ENCODE data around the gene ANO6. TPM values are rescaled to one million over a fixed set of nuclear protein-coding genes. Genes with fewer than 3 reads are reported as not detected.
A peak's percentile ranks its signal among the peaks of the same experiment; 100 is the strongest.

The ANO6 gene
- total RNA-seq, 2 donors from 2014 or later = 32.2 to 69.5 TPM

DNA sequence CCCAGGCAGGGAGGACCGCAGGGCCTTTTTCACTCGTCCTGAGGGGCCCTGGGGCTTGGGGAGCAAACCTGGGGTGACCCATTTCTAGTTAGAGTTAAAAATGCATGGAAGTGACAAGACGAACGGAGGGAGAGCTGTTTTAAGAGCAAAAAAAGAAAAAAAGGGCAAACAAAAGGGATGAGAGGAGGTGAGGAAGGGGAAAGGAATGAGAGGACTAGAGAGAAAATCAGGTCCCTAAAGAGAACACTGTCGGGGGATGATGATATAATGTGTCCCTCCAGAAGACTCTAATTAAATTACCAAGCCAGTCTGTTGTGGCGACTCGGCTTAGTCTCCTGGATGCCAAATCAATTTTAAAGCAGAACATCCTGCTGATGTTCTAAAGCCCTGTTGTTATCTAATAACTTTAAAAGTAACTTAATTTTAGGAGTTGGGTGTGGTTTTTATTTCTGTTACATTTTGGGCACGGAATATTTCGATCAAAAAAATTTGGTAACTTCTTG lies 1.1 kb downstream of the ANO6 start:
- Mint-ChIP-seq H3K4me3 (peak overlapping the region; percentile 100), H3K27ac (peak overlapping the region; percentile 97), H3K27me3 (no peaks in the 10 kb centered on the region), H3K36me3 (ENCODE audit: low read depth) (peaks cover 8% of the 10 kb centered on the region), H3K4me1 (peaks cover 45% of the 10 kb centered on the region)
- DNase-seq = no peak
- ATAC-seq = no peak
- H3K9me3 ChIP-seq (ENCODE audit: control insufficient read depth, low read length, poor library complexity, severe bottlenecking) = no peaks in the 10 kb centered on the region

DNA sequence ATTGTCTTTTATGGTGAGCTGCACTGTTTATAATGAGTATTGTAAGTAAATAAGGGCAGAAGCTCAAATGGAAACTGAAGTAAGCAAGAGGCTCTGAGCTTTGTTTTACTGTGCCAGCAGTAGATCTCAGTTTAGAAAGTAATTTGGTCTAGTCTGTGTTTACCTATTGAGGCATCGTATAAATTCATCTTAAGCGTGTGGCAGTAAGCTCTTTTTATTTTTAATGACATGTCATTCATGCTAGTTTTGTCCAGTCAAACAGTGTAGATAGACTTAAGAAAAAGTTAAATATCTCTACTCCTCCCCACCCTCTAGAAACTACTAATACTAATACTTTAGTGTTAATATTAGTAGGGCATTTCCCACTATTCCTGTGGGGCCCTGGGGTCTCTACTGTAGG lies 2.0 kb downstream of the ANO6 start:
- Mint-ChIP-seq H3K36me3 (ENCODE audit: low read depth) (peaks cover 8% of the 10 kb centered on the region), H3K27ac (peak overlapping the region; percentile 97), H3K4me1 (peaks cover 43% of the 10 kb centered on the region), H3K4me3 (peak overlapping the region; percentile 100), H3K27me3 (no peaks in the 10 kb centered on the region)
- ATAC-seq = no peak
- DNase-seq = no peak
- no peaks in the 10 kb centered on the region for H3K9me3 ChIP-seq (ENCODE audit: control insufficient read depth, low read length, poor library complexity, severe bottlenecking)

DNA sequence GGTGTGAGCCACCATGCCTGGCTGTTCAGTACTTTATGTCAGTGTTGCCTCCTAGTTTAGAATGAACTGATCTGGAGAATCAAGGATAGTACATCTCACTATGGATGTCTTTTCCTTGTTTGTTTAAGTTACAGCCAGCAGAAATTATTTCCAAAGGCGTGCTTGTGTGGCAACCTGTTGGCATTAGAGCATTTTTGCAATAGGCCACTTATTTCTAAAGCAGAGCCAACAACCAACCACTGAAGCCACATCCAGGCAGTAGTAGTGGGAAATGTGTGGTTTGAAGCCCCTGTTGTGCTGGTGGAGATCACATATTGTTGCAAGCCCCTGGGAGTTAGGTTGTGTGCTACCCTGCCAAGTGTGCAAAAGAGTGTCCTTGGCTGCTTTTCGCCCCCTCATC lies 3.7 kb downstream of the ANO6 start:
- no peak overlapping the region for H3K4me3 Mint-ChIP-seq
- peaks cover 48% of the 10 kb centered on the region for H3K4me1 Mint-ChIP-seq
- no peaks in the 10 kb centered on the region for H3K27me3 Mint-ChIP-seq
- no peaks in the 10 kb centered on the region for H3K9me3 ChIP-seq (ENCODE audit: control insufficient read depth, low read length, poor library complexity, severe bottlenecking)
- peaks cover 8% of the 10 kb centered on the region for H3K36me3 Mint-ChIP-seq (ENCODE audit: low read depth)
- no peak for ATAC-seq
- no peak overlapping the region for H3K27ac Mint-ChIP-seq
- DNase-seq = no peak

DNA sequence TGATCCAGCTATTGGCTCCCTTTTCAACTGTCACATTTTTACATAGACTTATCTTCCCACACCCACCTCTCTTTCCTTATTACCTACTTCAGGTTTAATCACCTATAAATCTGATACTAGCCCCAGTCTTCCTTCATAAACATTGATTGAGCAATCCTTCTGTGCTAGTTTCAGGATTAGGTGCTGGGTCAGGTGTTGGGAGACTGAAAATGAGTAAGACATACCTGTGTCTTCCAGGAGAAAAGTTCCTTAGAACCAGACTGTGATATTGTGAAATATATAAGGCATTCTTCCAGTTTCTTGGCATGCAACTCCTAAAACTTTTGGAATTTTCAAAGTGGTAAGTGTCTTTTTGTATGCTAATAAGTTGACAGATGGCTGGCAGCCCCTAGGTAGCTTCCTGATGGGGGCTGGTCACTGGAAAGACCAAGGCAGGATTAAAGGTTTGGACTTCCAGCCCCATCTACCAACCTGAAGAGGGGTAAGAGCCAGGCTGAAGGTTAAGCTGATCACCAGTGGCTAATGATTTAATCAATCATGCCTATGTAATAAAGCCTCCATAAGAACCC lies 4.6 kb downstream of the ANO6 start:
- peaks cover 7% of the 10 kb centered on the region for H3K36me3 Mint-ChIP-seq (ENCODE audit: low read depth)
- ATAC-seq (no peak), DNase-seq (no peak)
- no peak overlapping the region for H3K4me3 Mint-ChIP-seq
- no peak overlapping the region for H3K27ac Mint-ChIP-seq
- no peaks in the 10 kb centered on the region for H3K27me3 Mint-ChIP-seq
- H3K4me1 Mint-ChIP-seq = peaks cover 45% of the 10 kb centered on the region
- no peaks in the 10 kb centered on the region for H3K9me3 ChIP-seq (ENCODE audit: control insufficient read depth, low read length, poor library complexity, severe bottlenecking)

DNA sequence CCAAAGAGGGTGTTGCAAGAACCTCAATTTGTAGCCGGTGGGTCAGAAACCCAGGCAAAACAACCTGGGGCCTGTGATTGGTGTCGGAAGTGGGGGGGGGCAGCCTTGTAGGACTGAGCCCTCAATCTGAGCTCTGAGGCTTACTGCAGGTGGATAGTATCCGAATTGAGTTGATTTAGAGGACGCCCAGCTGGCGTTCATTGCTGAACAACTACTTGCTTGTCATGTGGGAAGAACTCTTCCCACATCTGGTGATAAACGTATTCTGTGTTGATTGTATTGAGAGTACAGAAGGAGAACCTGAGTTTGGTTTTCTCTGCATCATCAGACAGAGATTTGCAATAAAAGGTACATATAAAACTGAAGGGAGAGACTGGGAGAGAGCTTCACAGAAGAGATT lies 5.1 kb downstream of the ANO6 start:
- Mint-ChIP-seq H3K27me3 (no peaks in the 10 kb centered on the region), H3K4me1 (peaks cover 40% of the 10 kb centered on the region), H3K4me3 (no peak overlapping the region), H3K36me3 (ENCODE audit: low read depth) (peaks cover 3% of the 10 kb centered on the region), H3K27ac (no peak overlapping the region)
- DNase-seq (no peak), ATAC-seq (no peak)
- no peaks in the 10 kb centered on the region for H3K9me3 ChIP-seq (ENCODE audit: control insufficient read depth, low read length, poor library complexity, severe bottlenecking)

DNA sequence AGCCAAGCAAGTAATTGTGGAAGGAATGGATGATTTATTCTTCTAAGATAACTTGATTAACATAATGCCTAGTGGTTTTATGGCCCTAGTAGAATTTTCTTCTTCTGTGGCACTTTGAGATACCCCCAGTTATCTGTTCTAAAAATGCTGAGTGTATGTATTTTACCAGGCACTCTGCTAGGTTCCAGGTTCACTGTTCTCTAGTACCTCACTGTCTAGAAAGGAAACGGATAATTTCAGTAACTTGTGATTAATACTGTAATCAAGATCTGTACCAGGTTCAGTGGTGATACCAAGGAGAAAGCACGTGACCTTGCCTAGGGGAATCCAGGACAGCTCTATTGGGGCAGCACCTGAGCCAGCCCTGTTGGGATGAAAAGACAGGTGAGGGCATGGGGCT lies 8.0 kb downstream of the ANO6 start:
- peak overlapping the region; percentile 57 for H3K27ac Mint-ChIP-seq
- H3K4me3 Mint-ChIP-seq = no peak overlapping the region
- no peaks in the 10 kb centered on the region for H3K9me3 ChIP-seq (ENCODE audit: control insufficient read depth, low read length, poor library complexity, severe bottlenecking)
- no peak for ATAC-seq
- peaks cover 48% of the 10 kb centered on the region for H3K4me1 Mint-ChIP-seq
- peaks cover 5% of the 10 kb centered on the region for H3K36me3 Mint-ChIP-seq (ENCODE audit: low read depth)
- no peak for DNase-seq
- no peaks in the 10 kb centered on the region for H3K27me3 Mint-ChIP-seq

DNA sequence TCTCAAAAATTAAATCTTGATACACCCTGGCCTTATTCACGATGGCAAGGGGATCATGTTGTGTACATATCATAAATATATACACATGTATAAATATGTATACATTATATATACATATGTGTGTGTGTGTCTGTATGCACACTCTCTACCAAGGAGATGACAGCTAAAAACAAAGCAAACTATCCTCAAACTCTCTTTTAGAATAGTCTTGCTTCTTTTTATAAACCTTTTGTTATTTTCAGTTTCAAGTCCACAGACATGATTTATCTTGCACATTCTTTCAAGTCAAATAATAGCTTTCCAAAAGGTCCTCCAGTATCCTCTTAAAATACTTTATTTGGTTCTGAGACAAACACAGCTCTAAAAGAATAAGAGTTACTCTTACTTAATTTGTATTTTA lies 8.4 kb downstream of the ANO6 start:
- Mint-ChIP-seq H3K36me3 (ENCODE audit: low read depth) (peaks cover 5% of the 10 kb centered on the region), H3K4me3 (no peak overlapping the region), H3K27me3 (no peaks in the 10 kb centered on the region), H3K4me1 (peaks cover 48% of the 10 kb centered on the region), H3K27ac (no peak overlapping the region)
- no peaks in the 10 kb centered on the region for H3K9me3 ChIP-seq (ENCODE audit: control insufficient read depth, low read length, poor library complexity, severe bottlenecking)
- DNase-seq = no peak
- ATAC-seq = no peak

DNA sequence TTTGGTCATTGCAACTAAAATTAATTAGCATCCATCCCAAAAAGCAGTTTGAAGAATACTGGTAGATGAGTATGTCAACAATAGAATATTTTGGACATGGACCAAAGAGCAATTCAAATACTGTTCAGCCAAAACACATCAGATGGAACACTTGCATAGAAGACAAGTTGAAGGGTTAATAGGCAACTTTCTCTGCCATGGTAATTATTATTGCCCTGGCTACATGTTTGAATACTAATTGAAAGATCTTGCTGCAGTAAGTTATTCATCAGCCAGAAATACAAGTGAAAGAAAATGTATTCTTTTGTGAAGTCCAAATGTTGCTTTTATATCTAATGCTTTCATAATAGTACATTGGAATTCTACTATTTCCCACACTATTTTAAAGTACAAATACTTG lies 10.1 kb downstream of the ANO6 start:
- no peaks in the 10 kb centered on the region for H3K27me3 Mint-ChIP-seq
- H3K27ac Mint-ChIP-seq = no peak overlapping the region
- no peaks in the 10 kb centered on the region for H3K9me3 ChIP-seq (ENCODE audit: control insufficient read depth, low read length, poor library complexity, severe bottlenecking)
- H3K4me1 Mint-ChIP-seq = peaks cover 36% of the 10 kb centered on the region
- DNase-seq (no peak), ATAC-seq (no peak)
- H3K4me3 Mint-ChIP-seq = no peak overlapping the region
- peaks cover 5% of the 10 kb centered on the region for H3K36me3 Mint-ChIP-seq (ENCODE audit: low read depth)

DNA sequence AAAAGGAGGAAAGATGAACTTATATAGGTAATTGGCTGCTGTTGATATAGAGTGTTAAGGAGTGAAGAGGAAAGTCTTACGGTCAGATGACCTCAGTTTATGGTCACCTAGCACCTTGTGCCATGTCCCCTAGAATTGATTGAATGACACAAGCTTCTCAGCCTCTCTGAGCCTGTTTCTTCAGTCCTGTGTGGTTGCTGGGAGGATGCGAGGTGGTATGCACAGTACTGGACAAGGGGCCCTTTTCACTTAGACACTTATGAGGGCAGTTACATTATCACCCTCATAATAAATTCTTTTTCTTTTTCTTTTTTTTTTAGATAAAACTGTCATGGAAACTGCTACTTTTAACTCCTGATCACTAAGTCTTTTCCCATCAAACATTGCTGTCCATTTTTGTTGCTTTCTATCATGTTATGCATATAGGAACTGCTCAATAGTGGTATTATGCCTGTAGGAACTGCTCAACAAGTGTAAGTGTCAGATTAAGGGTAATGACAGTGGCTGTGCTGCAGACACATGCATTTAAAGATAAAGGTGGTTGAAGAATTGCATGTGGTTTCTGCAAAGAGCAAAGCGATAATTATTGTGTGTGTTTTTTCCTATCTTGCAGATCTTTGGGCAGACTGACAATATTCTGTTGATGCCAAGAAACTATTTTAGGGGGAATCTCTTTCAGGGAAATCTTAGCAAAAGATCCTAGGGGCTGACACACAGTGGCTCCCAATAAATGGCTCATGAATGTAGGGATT lies 11.6 kb downstream of the ANO6 start:
- DNase-seq = no peak
- no peak overlapping the region for H3K4me3 Mint-ChIP-seq
- H3K36me3 Mint-ChIP-seq (ENCODE audit: low read depth) = peaks cover 2% of the 10 kb centered on the region
- H3K27ac Mint-ChIP-seq = no peak overlapping the region
- H3K27me3 Mint-ChIP-seq = no peaks in the 10 kb centered on the region
- H3K4me1 Mint-ChIP-seq = peaks cover 37% of the 10 kb centered on the region
- no peak for ATAC-seq
- no peaks in the 10 kb centered on the region for H3K9me3 ChIP-seq (ENCODE audit: control insufficient read depth, low read length, poor library complexity, severe bottlenecking)

DNA sequence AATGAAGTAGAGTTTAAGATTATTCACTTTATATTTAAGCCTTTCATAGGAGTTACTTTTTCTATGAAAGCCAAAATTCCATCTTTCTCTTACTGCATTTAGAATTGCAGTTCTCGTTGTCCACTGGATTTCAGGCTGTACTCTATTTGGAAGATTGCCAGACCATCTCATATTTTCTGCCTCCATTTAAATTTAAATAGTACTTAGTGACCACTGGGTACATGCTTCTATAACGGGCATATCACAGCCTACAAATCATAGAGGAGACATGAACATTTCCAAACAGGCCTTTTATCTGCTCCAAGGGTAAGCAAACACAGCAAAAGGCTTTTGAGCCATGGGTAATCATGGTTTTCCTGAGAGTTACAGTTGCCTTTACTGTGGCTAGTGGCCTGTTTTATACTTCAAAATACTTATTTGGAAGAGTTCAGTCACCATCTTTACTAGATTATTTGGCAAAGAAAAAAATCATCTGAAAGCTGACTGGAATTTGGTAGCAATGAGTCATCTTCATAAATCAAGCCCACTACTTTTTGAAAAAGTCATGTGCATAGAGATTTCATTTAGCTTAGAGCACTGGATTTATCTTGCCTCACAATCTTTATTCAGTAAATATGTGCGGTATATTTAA lies 15.7 kb downstream of the ANO6 start:
- no peaks in the 10 kb centered on the region for H3K27me3 Mint-ChIP-seq
- no peak for DNase-seq
- H3K4me3 Mint-ChIP-seq = no peak overlapping the region
- no peak for ATAC-seq
- peaks cover 2% of the 10 kb centered on the region for H3K36me3 Mint-ChIP-seq (ENCODE audit: low read depth)
- no peak overlapping the region for H3K27ac Mint-ChIP-seq
- peaks cover 39% of the 10 kb centered on the region for H3K4me1 Mint-ChIP-seq
- no peaks in the 10 kb centered on the region for H3K9me3 ChIP-seq (ENCODE audit: control insufficient read depth, low read length, poor library complexity, severe bottlenecking)

DNA sequence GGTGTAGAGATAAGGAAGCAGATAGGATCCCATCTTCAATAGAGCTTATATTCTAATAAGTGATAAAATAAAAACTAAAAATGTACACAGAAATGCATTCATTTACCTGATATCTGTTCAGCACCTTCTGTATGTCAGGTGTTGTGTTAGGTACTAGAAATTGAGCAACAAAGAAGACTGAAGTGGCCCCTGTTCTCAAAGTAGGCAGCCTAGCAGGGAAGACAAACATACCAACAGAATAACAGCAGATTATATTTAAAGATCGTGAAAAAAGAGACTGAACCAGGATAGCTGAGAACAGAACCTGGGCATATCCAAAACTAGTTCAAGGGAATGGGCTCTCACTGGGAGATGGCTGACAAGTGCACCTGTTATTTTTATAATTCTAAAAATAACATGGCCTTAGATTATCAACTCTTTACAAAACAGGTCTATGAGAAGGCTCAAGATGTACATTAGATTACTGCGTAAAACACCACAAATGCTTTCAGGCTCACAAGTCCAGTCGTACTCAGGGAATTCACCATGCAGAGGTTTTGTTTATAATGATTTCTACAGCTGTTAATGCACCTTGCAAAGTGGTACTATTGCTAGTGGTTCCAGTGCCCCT lies 16.4 kb downstream of the ANO6 start:
- DNase-seq = no peak
- ATAC-seq = no peak
- Mint-ChIP-seq H3K27ac (no peak overlapping the region), H3K27me3 (no peaks in the 10 kb centered on the region), H3K4me1 (peaks cover 42% of the 10 kb centered on the region), H3K4me3 (no peak overlapping the region), H3K36me3 (ENCODE audit: low read depth) (peaks cover 2% of the 10 kb centered on the region)
- H3K9me3 ChIP-seq (ENCODE audit: control insufficient read depth, low read length, poor library complexity, severe bottlenecking) = no peaks in the 10 kb centered on the region

DNA sequence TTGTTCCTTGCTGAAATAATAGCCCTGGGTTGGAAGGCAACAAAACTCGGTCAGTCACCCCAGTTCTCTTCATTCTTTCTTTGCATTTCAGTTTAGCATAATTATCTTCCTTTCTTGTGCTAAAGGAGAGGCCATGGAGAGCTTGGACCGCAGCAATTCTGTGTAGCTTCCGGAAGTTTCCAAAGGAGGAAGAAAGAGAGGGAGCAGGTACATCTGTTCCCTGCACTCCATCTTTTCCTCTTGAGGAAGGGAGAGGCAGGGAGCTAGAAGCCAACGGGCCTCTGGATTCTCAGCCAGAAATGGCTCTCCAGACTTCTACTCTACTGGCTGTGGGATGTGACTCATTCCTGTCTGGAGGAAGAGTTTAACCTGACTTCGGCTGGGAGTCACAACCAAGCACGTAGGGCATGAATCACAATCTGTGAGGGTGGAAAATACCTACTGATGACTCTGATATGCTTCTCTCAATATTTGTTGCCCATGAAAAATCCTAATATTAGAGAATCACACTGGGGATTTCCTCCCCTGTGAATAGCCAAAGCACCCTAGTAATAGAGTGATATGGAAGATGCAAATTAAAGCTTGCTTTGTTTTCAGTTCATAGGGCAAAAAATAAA lies 17.0 kb downstream of the ANO6 start:
- no peak overlapping the region for H3K27ac Mint-ChIP-seq
- peaks cover 2% of the 10 kb centered on the region for H3K36me3 Mint-ChIP-seq (ENCODE audit: low read depth)
- H3K9me3 ChIP-seq (ENCODE audit: control insufficient read depth, low read length, poor library complexity, severe bottlenecking) = no peaks in the 10 kb centered on the region
- ATAC-seq (no peak), DNase-seq (no peak)
- no peak overlapping the region for H3K4me3 Mint-ChIP-seq
- peaks cover 38% of the 10 kb centered on the region for H3K4me1 Mint-ChIP-seq
- no peaks in the 10 kb centered on the region for H3K27me3 Mint-ChIP-seq
